ENCODE measurements around the gene MASTL.
A peak's percentile ranks its signal among the peaks of the same experiment; 100 is the strongest.
"Not testable (repeated sequence)": the region's sequence is repeated elsewhere in the genome, so short reads cannot be mapped to it uniquely, and the experiment has no call there.

MASTL gene

GRCh38 chr10:27155066-27155754 lies at the start of gene MASTL:
TSS of gene MASTL (plus strand) at chr10:27155352. CDS start at chr10:27155427, 75 bp downstream.
- DNase-seq, result peak; percentile 96

DNA sequence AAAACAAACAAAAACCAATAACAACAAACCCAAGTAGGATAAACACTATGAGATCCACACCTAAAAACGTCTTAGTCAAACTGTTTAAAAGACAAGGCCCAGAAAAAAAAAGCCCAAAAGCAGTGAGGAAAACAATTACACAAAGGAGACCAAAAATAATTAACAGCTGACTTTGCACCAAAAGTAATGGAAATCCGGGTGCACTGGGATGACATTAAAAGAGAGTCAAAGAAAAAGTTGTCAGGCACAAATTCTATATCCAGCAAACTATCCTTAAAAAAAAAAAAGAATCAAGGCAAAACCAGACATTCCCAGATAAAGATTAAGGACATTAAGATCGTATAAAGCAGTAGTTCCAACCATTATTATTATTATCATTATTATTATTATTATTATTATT lies 47.0 kb upstream of the MASTL start:
- no peak for DNase-seq

GRCh38 chr10:27134371-27134770 lies 20.8 kb upstream of the MASTL start:
- DNase-seq, result no peak

DNA sequence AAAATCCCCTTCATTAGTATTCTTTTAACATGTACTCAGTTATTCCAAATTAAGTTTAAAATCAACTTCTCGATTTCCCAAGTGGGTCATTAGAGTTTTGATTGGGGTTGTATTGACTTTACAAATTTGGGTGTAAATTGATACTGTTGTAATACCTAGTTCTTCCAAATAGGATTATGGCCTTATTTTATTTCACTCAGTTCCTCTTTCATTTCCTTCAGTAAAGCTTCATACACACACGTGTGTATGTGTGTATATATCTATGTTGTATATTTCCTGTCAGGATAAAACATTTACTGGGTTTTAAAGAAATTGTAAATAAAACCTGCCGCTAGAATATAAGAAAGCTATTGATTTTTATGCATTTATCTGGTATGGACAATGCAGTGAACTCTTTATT lies 16.9 kb upstream of the MASTL start:
- DNase-seq, result no peak

- no peak for DNase-seq
Observed at GRCh38 chr10:27143686-27144085, 11.5 kb upstream of the MASTL start.

- DNase-seq, result no peak
Observed at GRCh38 chr10:27145937-27146336, 9.2 kb upstream of the MASTL start.

GRCh38 chr10:27147701-27148100 lies 7.5 kb upstream of the MASTL start:
- no peak for DNase-seq

DNA sequence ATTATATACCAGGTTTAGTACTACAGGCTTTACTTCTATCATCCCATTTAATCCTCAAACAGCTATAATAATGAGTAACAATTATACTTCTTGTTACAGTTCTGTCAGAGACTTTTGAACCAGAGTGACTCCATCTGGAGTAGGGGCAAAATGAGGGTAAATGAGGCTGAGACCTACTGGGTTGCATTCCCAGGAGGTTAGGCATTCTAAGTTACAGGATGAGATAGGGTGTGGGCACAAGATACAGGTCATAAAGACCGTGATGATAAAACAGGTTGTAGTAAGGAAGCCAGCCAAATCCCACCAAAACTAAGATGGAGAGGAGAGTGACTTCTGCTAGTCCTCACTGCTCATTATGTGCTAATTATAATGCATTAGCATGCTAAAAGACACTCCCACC lies 4.9 kb upstream of the MASTL start:
- DNase-seq, result no peak

- DNase-seq, result no peak
Observed at GRCh38 chr10:27152687-27153086, 2.5 kb upstream of the MASTL start.

- DNase-seq, result no peak
Observed at GRCh38 chr10:27153329-27153728, 1.8 kb upstream of the MASTL start.

DNA sequence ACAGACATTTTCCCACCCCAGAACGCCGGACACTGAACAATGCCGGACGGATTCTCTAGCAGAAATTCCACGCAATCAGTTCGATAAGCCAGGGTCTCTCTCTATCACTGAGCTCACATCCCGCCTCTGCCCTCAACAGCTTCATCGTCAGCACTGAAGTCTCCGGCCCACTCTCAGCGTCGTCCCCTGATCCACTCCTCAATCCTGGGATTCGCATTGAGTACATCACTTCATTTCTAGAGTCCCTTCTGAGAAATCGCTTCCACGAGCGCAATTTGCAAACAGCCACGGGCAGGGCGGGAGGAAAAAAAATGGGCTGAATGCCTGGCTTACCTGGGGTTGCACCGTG lies 1.3 kb upstream of the MASTL start:
- peak; percentile 30 for DNase-seq

- not testable (repeated sequence) for DNase-seq
Observed at GRCh38 chr10:27156566-27156965, 1.4 kb downstream of the MASTL start.

GRCh38 chr10:27157150-27157549 lies 2.0 kb downstream of the MASTL start:
- DNase-seq, result no peak

DNA sequence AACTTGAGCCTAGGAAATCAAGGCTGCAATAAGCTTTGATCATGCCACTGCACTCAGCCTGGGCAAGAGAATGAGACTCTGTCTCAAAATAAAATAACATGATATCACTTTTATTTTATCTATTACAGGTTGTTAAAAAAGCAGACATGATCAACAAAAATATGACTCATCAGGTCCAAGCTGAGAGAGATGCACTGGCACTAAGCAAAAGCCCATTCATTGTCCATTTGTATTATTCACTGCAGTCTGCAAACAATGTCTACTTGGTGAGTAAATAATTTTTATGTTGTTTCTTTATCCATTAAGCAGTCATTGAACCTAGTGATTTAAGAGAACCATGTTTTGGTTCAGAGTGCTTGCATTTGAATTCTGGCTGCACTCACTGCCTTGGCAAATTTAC lies 3.3 kb downstream of the MASTL start:
- DNase-seq, result no peak

DNA sequence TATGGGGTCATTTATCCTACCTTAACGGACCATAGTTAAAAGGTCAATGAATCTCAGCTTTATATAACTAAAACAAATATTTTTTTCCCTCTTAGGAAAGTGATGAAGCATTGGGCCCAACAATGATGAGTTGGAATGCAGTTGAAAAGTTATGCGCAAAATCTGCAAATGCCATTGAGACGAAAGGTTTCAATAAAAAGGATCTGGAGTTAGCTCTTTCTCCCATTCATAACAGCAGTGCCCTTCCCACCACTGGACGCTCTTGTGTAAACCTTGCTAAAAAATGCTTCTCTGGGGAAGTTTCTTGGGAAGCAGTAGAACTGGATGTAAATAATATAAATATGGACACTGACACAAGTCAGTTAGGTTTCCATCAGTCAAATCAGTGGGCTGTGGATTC lies 14.7 kb downstream of the MASTL start:
- DNase-seq, result no peak

- no peak for DNase-seq
Observed at GRCh38 chr10:27188259-27188658, 33.1 kb downstream of the MASTL start.

DNA sequence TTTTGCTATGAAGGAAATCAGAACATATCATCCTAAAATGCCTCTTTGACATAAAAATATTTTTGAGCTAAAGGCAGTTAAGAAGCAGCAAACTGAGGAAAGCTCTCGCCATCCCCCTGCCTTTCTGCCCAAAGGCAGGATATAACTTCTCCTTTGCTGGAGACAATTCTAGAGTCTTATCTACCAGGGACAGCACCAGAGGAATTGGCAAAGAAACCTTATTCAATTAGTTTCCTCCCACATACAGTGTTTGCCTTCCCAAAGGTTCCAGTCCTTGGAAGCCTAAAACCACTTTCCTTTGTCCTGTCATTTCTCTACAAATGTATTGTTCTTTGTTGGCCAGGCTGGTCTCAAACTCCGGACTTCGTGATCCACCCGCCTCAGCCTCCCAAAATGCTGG lies 33.7 kb downstream of the MASTL start:
- no peak for DNase-seq

GRCh38 chr10:27190508-27190907 lies 35.4 kb downstream of the MASTL start:
- DNase-seq, result no peak

GRCh38 chr10:27192284-27192683 lies 37.1 kb downstream of the MASTL start:
- no peak for DNase-seq

- DNase-seq, result no peak
Observed at GRCh38 chr10:27197980-27198620, 42.9 kb downstream of the MASTL start.

DNA sequence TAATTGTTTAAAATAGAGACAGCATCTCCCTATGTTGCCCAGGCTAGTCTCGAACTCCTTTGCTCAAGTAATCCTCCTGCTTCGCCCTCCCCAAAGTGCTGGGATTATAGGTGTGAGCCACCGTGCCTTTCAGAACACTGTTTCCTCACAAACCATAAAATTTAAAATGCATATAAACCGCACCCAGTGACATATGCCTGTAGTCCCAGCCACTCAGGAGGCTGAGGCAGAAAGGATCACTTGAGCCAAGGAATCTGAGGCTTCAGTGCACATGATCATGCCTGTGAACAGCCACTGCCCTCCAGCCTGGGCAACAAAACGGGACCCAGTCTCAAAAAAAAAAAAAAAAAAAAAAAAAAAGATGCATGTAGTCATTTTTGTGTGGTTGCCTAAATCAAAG lies 48.7 kb downstream of the MASTL start:
- DNase-seq, result no peak

- no peak for DNase-seq
Observed at GRCh38 chr10:27207350-27207749, 52.2 kb downstream of the MASTL start.

GRCh38 chr10:27223964-27224363 lies 68.8 kb downstream of the MASTL start:
- DNase-seq, result peak; percentile 60

DNA sequence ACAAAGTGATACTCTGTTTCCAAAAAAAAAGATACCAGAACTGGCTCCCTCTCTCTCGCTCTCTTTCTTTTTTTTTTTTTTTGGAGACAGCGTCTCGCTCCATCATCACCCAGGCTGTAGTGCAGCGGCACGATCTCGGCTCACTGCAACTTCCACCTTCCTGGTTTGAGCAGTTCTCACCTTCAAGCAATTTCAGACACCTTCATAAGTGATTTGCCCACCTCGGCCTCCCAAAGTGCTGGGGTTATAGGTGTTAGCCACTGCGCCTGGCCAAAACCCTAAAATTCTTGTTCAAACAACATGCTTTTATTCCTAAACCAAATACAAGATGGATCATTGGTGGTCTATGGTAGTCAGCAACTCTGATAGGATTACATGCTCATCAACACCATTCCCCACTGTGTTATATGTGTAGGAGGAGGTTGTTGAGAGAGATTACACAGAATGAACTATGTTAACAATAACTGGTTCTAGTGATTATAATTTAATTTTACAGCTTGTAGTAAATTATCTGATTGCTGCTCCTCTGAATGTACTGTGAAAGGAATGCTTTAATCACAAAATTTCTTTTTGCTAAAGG lies 69.9 kb downstream of the MASTL start:
- peak; percentile 13 for DNase-seq
